ENCODE data around the gene BID. TPM values are rescaled to one million over a fixed set of nuclear protein-coding genes. Genes with fewer than 3 reads are reported as not detected.
A peak's percentile ranks its signal among the peaks of the same experiment; 100 is the strongest.

The BID gene
- total and polyA plus RNA-seq, 2 experiments from 2014 or later = 64.6 to 70.7 TPM

GRCh38 chr22:17783773-17784480, 9.7 kb upstream of the BID start:
- TF ChIP-seq EZH2phosphoT487 (IDR thresholded peaks at IDR 0.05; ENCODE audit: insufficient read depth, low read depth) = no peak
- no peak for TF ChIP-seq EZH2 (IDR thresholded peaks at IDR 0.05; ENCODE audit: insufficient read depth, poor library complexity, severe bottlenecking)
- H3K4me2 ChIP-seq (ENCODE audit: unreplicated experiment) = no peak overlapping the region
- H3K9me3 ChIP-seq (ENCODE audit: low read depth) = no peaks in the 10 kb centered on the region
- H3K4me1 ChIP-seq (ENCODE audit: insufficient read depth) = peaks cover 15% of the 10 kb centered on the region
- in situ Hi-C loops (cut with MboI) = loop anchor here (10.0 kb wide), 1 partner anchor 61 kb away; no protein-coding TSS in a partner anchor
- H3K27me3 ChIP-seq (replicated peaks; ENCODE audit: insufficient read depth) = no peaks in the 10 kb centered on the region
- H3K4me3 ChIP-seq = no peak overlapping the region
- no peak overlapping the region for H2AFZ ChIP-seq
- no peaks in the 10 kb centered on the region for H3F3A ChIP-seq (ENCODE audit: insufficient read depth)
- H3K36me3 ChIP-seq (ENCODE audit: low read depth) = no peaks in the 10 kb centered on the region
- H3K27ac ChIP-seq = no peak overlapping the region
- no peaks in the 10 kb centered on the region for H3K9me2 ChIP-seq (ENCODE audit: insufficient read depth)
- 69 to 70% methylated on average over 18 of the region's 18 CpGs for WGBS, 2 experiments (ENCODE audit: low coverage in 1 of 2, low lambda C conversion rate in 2 of 2, missing lambda C conversion rate in 2 of 2)
- no peak overlapping the region for H3K9ac ChIP-seq
- no peaks in the 10 kb centered on the region for H4K20me1 ChIP-seq (ENCODE audit: insufficient read depth)
- no peaks in the 10 kb centered on the region for H3K79me2 ChIP-seq (ENCODE audit: insufficient read depth)
- DNase-seq = no peak

- Histone ChIP-seq H3K4me1 (ENCODE audit: insufficient read depth) (peaks cover 15% of the 10 kb centered on the region), H3K9ac (no peak overlapping the region), H3K36me3 (ENCODE audit: low read depth) (no peaks in the 10 kb centered on the region), H3K4me3 (no peak overlapping the region), H3K27ac (no peak overlapping the region), H3K9me2 (ENCODE audit: insufficient read depth) (no peaks in the 10 kb centered on the region), H3F3A (ENCODE audit: insufficient read depth) (no peaks in the 10 kb centered on the region), H4K20me1 (ENCODE audit: insufficient read depth) (no peaks in the 10 kb centered on the region), H3K9me3 (ENCODE audit: low read depth) (no peaks in the 10 kb centered on the region), H3K79me2 (ENCODE audit: insufficient read depth) (no peaks in the 10 kb centered on the region), H3K4me2 (ENCODE audit: unreplicated experiment) (no peak overlapping the region), H3K27me3 (replicated peaks; ENCODE audit: insufficient read depth) (no peaks in the 10 kb centered on the region), H2AFZ (no peak overlapping the region)
- DNase-seq = no peak
- 72 to 74% methylated on average over 9 of the region's 9 CpGs for WGBS, 2 experiments (ENCODE audit: low coverage in 1 of 2, low lambda C conversion rate in 2 of 2, missing lambda C conversion rate in 2 of 2)
- TF ChIP-seq EZH2phosphoT487 (IDR thresholded peaks at IDR 0.05; ENCODE audit: insufficient read depth, low read depth) (no peak), EZH2 (IDR thresholded peaks at IDR 0.05; ENCODE audit: insufficient read depth, poor library complexity, severe bottlenecking) (no peak)
- in situ Hi-C loops (cut with MboI) = loop anchor here (10.0 kb wide), 1 partner anchor 61 kb away; no protein-coding TSS in a partner anchor
Measured at GRCh38 chr22:17783312-17783711, 9.0 kb upstream of the BID start.

GRCh38 chr22:17782621-17783020, 8.4 kb upstream of the BID start:
- no peaks in the 10 kb centered on the region for H3K9me3 ChIP-seq (ENCODE audit: low read depth)
- no peaks in the 10 kb centered on the region for H3K79me2 ChIP-seq (ENCODE audit: insufficient read depth)
- peaks cover 15% of the 10 kb centered on the region for H3K4me1 ChIP-seq (ENCODE audit: insufficient read depth)
- H3K9me2 ChIP-seq (ENCODE audit: insufficient read depth) = no peaks in the 10 kb centered on the region
- 97 to 98% methylated on average over 13 of the region's 13 CpGs for WGBS, 2 experiments (ENCODE audit: low coverage in 1 of 2, low lambda C conversion rate in 2 of 2, missing lambda C conversion rate in 2 of 2)
- H3K4me3 ChIP-seq = no peak overlapping the region
- H4K20me1 ChIP-seq (ENCODE audit: insufficient read depth) = no peaks in the 10 kb centered on the region
- DNase-seq = no peak
- H3K27me3 ChIP-seq (replicated peaks; ENCODE audit: insufficient read depth) = no peaks in the 10 kb centered on the region
- no peak overlapping the region for H3K4me2 ChIP-seq (ENCODE audit: unreplicated experiment)
- no peaks in the 10 kb centered on the region for H3K36me3 ChIP-seq (ENCODE audit: low read depth)
- TF ChIP-seq EZH2 (IDR thresholded peaks at IDR 0.05; ENCODE audit: insufficient read depth, poor library complexity, severe bottlenecking) (no peak), EZH2phosphoT487 (IDR thresholded peaks at IDR 0.05; ENCODE audit: insufficient read depth, low read depth) (no peak)
- in situ Hi-C loops (cut with MboI) = loop anchor here (10.0 kb wide), 1 partner anchor 62 kb away; no protein-coding TSS in a partner anchor
- H3F3A ChIP-seq (ENCODE audit: insufficient read depth) = no peaks in the 10 kb centered on the region
- no peak overlapping the region for H3K9ac ChIP-seq
- H2AFZ ChIP-seq = no peak overlapping the region
- no peak overlapping the region for H3K27ac ChIP-seq

GRCh38 chr22:17782158-17782557, 7.9 kb upstream of the BID start:
- WGBS, 2 experiments (ENCODE audit: low coverage in 1 of 2, low lambda C conversion rate in 2 of 2, missing lambda C conversion rate in 2 of 2) = 79 to 82% methylated on average over 10 to 13 of the region's 13 CpGs
- Histone ChIP-seq H3F3A (ENCODE audit: insufficient read depth) (no peaks in the 10 kb centered on the region), H4K20me1 (ENCODE audit: insufficient read depth) (no peaks in the 10 kb centered on the region), H3K27me3 (replicated peaks; ENCODE audit: insufficient read depth) (no peaks in the 10 kb centered on the region), H3K9me3 (ENCODE audit: low read depth) (no peaks in the 10 kb centered on the region), H3K4me1 (ENCODE audit: insufficient read depth) (peaks cover 12% of the 10 kb centered on the region), H3K4me3 (no peak overlapping the region), H3K4me2 (ENCODE audit: unreplicated experiment) (peak overlapping the region; percentile 59), H3K27ac (no peak overlapping the region), H2AFZ (no peak overlapping the region), H3K36me3 (ENCODE audit: low read depth) (no peaks in the 10 kb centered on the region), H3K79me2 (ENCODE audit: insufficient read depth) (no peaks in the 10 kb centered on the region), H3K9ac (peak overlapping the region; percentile 46; the same call in 1 of the 2 replicates), H3K9me2 (ENCODE audit: insufficient read depth) (no peaks in the 10 kb centered on the region)
- TF ChIP-seq EZH2phosphoT487 (IDR thresholded peaks at IDR 0.05; ENCODE audit: insufficient read depth, low read depth) (no peak), EZH2 (IDR thresholded peaks at IDR 0.05; ENCODE audit: insufficient read depth, poor library complexity, severe bottlenecking) (no peak)
- in situ Hi-C loops (cut with MboI) = loop anchor here (10.0 kb wide), 1 partner anchor 63 kb away; no protein-coding TSS in a partner anchor
- DNase-seq = no peak
